Measurements from ENCODE around the gene EZR.

The EZR gene

GRCh38 chr6:158729906-158730540, 89.1 kb downstream of the EZR start:
- no peak for DNase-seq (ENCODE audit: low read depth in 3 of 3)

DNA sequence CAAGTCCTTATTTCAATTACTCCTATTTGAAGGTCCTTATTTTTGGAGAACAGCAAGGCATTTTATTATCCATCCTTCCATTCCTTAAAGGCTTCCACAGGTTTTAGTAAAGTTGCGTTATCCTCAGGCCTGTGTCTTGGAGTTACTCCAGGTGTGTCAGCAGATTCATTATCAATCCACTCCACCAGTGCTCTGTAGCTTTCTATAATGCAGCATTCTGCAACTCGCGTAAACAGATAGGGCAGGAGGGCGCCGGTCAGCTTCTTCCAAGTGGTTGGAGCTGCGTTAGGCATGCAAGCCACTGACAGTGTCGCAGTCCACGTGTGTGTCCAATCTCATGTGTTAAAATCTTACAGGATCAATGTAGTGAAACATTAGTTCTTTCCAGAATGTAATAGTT, 93.5 kb downstream of the EZR start:
- DNase-seq (ENCODE audit: low read depth in 3 of 3): no peak

GRCh38 chr6:158722176-158722729, 96.9 kb downstream of the EZR start:
- DNase-seq (ENCODE audit: low read depth in 3 of 3): no peak

GRCh38 chr6:158718461-158719046, 100.6 kb downstream of the EZR start:
- DNase-seq (ENCODE audit: low read depth in 3 of 3): no peak

DNA sequence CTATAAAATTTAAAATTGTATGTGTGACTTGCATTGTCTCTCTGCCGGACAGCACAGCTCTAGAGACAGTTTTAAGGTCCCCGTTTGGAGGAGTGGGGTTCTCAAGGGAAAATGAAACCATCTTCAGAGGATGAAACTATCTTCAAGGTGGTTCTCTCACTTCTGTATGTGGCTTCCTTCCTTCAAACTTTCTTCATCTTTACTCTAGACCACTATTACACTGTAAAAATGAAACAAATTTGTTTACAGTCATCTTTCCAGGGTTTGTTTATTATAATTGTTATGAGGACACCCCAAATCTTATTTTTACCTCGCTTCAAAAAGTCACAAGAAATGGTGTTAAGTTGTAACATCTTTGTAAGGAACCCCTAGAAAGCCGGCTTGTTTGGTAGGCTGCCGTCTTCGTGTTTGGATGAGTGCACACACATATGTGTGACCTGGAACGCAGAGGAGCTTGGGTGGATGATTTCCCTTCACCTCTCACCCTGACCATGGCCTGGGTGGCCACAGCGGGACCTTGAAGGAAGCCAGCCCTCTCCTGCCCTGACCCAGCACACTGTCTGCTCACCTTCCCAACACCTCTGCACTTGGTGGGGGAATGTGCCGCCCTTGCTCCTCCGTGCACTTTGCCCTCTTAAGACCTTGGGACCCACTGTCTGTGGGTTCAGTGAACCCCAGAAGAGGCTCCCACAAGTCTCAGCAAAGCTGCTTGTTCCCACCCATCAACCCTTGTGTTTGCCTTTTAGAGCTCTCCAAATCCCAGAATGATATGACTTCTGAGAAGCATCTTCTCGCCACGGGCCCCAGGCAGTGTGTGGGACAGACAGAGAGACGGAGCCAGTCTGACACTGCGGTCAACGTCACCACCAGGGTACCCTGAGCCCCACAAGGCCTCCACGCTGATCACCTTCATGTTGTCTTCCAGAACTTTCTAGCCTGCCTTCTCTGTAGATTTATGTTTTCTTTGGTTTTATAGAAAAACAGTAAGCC, 101.5 kb downstream of the EZR start:
- no peak for DNase-seq (ENCODE audit: low read depth in 3 of 3)

Measured in stimulated activated CD4-positive, alpha-beta T cell treated with anti-CD3 and anti-CD28 coated beads, TNF-alpha, amount 100 ng/mL, for 4 hours (primary cell).